HepG2 (cell line): Measurements from ENCODE around the gene TLE5. TPM values are rescaled to one million over a fixed set of nuclear protein-coding genes. Genes with fewer than 3 reads are reported as not detected.

Source experiments
- ATAC-seq: fragments of 200-7000 bp; cut with Tn5 transposase; 3 replicates; pipeline ENCODE4 v1.9.1; 2020; ENCODE audit warnings: mild to moderate bottlenecking, moderate library complexity
- BruUV-seq: library from RNA; stranded (reverse); fragments of 400-500 nt; replicated peaks from 2 replicates; lab custom pipeline; 2021; lab: Mats Ljungman, UMichigan
- CTCF ChIA-PET: fragments of 300-600 bp; formaldehyde crosslinking; extraction: SDS; loops from one replicate; lab custom pipeline; 2021; ENCODE audit warnings: low total read pairs, inconsistent platforms, low intra/inter-chr PET ratio; lab: Yijun Ruan, JAX
- POLR2A ChIA-PET: fragments of 350-600 bp; sonication (Branson Sonifier 250); formaldehyde crosslinking; loops from one replicate; lab custom pipeline; 2020; ENCODE audit warnings: antibody characterized with exemption, inconsistent platforms; lab: Yijun Ruan, JAX
- DNase-seq: peaks from one replicate; pipeline ENCODE4 v3.0.0-alpha.2; 2015; ENCODE audit warnings: low spot score
- FAIRE-seq: peaks from 3 replicates; lab custom pipeline; 2011; peaks lifted over from hg19 to GRCh38; lab: Jason Lieb, UNC
- H2AFZ ChIP-seq: one replicate; pipeline ENCODE4 v1.6.1; 2011; ENCODE audit warnings: low read length, inconsistent platforms
- H3K27ac ChIP-seq: fragments of 300-600 bp; 3 replicates; pipeline ENCODE4 v1.8.0; 2011; ENCODE audit warnings: mixed run types, mild to moderate bottlenecking, mixed read lengths, low read length, inconsistent platforms; ENCODE audit not compliant: insufficient read depth; ENCODE audit errors: extremely low read length
- H3K27me3 ChIP-seq, 2 experiments: fragments of 200-600 bp in 1 of 2; 2 replicates in 1 of 2; 3 replicates in 1 of 2; pipeline versions ENCODE4 v1.6.0 to v1.8.0; 2011; ENCODE audit warnings: low read length in 2 of 2, mild to moderate bottlenecking in 2 of 2, moderate library complexity in 2 of 2, inconsistent platforms in 1 of 2; ENCODE audit not compliant: insufficient read depth in 2 of 2, control insufficient read depth in 1 of 2
- H3K36me3 ChIP-seq, 2 experiments: fragments of 200-600 bp in 1 of 2; replicated peaks in 1 of 2; 2 replicates in 1 of 2; 3 replicates in 1 of 2; pipeline versions ENCODE4 v1.5.1 to v1.8.0; 2011; ENCODE audit warnings: low read length in 2 of 2, inconsistent platforms in 1 of 2; ENCODE audit not compliant: insufficient read depth in 2 of 2, control insufficient read depth in 1 of 2
- H3K4me1 ChIP-seq: 2 replicates; pipeline ENCODE4 v1.5.1; 2012; ENCODE audit warnings: low read length, inconsistent platforms; ENCODE audit not compliant: insufficient read depth
- H3K4me2 ChIP-seq: 2 replicates; pipeline ENCODE4 v1.6.0; 2011; ENCODE audit warnings: low read depth, low read length, inconsistent platforms
- H3K4me3 ChIP-seq, 3 experiments: fragments of 200-600 bp in 1 of 3; sonication (generic), shearing (Covaris generic) in 1 of 3; replicated peaks in 1 of 3; 2 replicates each; pipeline ENCODE4 v1.5.1; 2011 to 2016; ENCODE audit warnings: low read length in 3 of 3, inconsistent platforms in 2 of 3, low read depth in 2 of 3, mild to moderate bottlenecking in 2 of 3, control low read depth in 1 of 3, mixed read lengths in 1 of 3; ENCODE audit not compliant: insufficient read depth in 1 of 3
- H3K79me2 ChIP-seq: one replicate; pipeline ENCODE4 v1.6.1; 2011; ENCODE audit warnings: low read length, inconsistent platforms; ENCODE audit not compliant: insufficient read depth
- H3K9ac ChIP-seq: 2 replicates; pipeline ENCODE4 v1.6.0; 2011; ENCODE audit warnings: mild to moderate bottlenecking, low read depth, low read length, inconsistent platforms; ENCODE audit not compliant: insufficient read depth
- H3K9me3 ChIP-seq: 2 replicates; pipeline ENCODE4 v1.5.1; 2012; ENCODE audit warnings: mild to moderate bottlenecking, low read length
- H4K20me1 ChIP-seq: 2 replicates; pipeline ENCODE4 v1.6.0; 2011; ENCODE audit warnings: inconsistent platforms, mild to moderate bottlenecking, low read length, moderate library complexity; ENCODE audit not compliant: insufficient read depth
- ZFY ChIP-seq: sonication (generic); formaldehyde crosslinking; IDR thresholded peaks from 2 replicates; pipeline ENCODE4 v1.4.0; 2020; ENCODE audit warnings: missing genetic modification reagents
- ZNF274 ChIP-seq: sonication (generic); formaldehyde crosslinking; IDR thresholded peaks from 2 replicates; pipeline ENCODE4 v1.5.1; 2020; ENCODE audit warnings: mild to moderate bottlenecking, missing genetic modification reagents
- WGBS: methylation state at CpG from one replicate; pipeline ENCODE4 v1.1.6; 2017; ENCODE audit warnings: low lambda C conversion rate; 5-methylcytosine and 5-hydroxymethylcytosine counted together
- in situ Hi-C: cut with HindIII; loops from 2 replicates; pipeline ENCODE4 v1.10.0; 2017; ENCODE audit warnings: low pct_unique_long_range_greater_than_20kb; ENCODE audit not compliant: extremely low pct_ligation_motif_present
- intact Hi-C: fragments of 100-400 bp; cut with micrococcal nuclease; formaldehyde crosslinking; loops from one replicate; pipeline ENCODE4 v1.10.0; 2022; ENCODE audit not compliant: unreplicated experiment
- polyA plus RNA-seq, 8 experiments: library from polyadenylated mRNA; depleted of rRNA in 3 of 8; stranded (reverse) in 7 of 8; unstranded in 1 of 8; fragments of >200 nt; fragmentation: Illumina TruSeq in 4 of 8; extraction: Trizol in 4 of 8; gene quantifications; 2 replicates each; pipeline versions ENCODE4 v1.2.1 to v1.2.3, GENCODE V29; 2011 to 2016; ENCODE audit warnings: low read depth in 4 of 8, missing spikeins in 1 of 8, mixed read lengths in 1 of 8; ENCODE audit not compliant: insufficient read depth in 1 of 8
- total RNA-seq, 5 experiments: library from RNA; depleted of rRNA; stranded (reverse); fragments of >200 nt; fragmentation: Illumina TruSeq; extraction: Trizol; gene quantifications; 2 replicates each; pipeline ENCODE4 v1.2.3, GENCODE V29; 2016; ENCODE audit warnings: low read depth in 1 of 5
- TF ChIP-seq, protein P1 (sequence below): sonication (generic); formaldehyde crosslinking; IDR thresholded peaks from 2 replicates; pipeline ENCODE4 v1.4.0; 2020; ENCODE audit warnings: missing genetic modification reagents
- TF ChIP-seq, protein P2 (sequence below): sonication (generic); formaldehyde crosslinking; conservative IDR thresholded peaks from 2 replicates; pipeline ENCODE4 v1.8.1; 2023; ENCODE audit warnings: missing genetic modification reagents
- TF ChIP-seq, protein P3 (sequence below): sonication (generic); formaldehyde crosslinking; IDR thresholded peaks from 2 replicates; pipeline ENCODE4 v1.5.1; 2020; ENCODE audit warnings: mild to moderate bottlenecking, missing genetic modification reagents, moderate library complexity

The TLE5 gene
- total and polyA plus RNA-seq, 2 of the 13 experiments (the other 11 are each of a cell fraction or from before 2014, with no cell fraction given), result 62.8 to 189 TPM

DNA sequence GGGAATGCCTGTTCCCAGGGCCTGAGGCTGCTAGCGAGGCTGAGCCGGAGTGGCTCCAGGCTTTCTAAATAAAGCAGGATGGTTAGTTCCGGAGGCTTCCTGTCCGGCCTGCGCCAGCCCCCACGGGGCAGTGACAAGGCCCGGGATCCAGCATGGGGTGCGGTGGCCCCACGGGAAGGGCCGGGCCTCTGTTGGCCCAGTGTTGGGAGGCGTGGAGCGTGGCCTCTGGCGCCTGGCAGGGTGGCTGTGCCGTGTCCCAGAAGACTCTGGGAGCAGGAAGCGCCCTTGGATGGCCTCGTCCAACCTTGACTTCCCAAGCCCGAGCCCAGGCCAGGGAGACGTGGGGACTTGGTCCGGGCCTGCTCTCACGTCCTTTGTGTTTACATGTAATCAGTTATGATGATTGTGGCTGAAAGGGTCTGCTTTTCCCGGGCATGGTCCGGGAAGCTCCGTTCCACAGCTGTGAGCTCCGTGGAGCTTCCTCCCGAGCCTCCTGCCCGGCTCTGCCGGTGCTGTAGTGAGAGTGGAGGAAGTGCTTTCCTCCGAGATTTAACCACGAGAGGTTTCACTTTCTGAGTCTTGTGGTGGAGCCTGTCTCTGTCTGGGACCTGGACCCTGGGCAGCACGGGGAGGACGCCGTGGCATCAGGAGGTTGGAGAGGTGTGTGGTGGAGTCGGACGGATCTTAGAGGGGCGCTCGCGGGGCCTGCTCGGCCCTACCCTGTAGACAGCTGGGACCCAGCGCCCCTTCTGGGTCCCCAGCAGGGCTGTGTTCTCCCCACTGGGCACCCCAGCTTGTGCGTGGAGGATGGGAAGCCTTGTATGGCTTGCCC lies 36.4 kb upstream of the TLE5 start:
- H3K79me2 ChIP-seq, result peaks cover 79% of the 10 kb centered on the region
- peak overlapping the region; percentile 21 for H3K27ac ChIP-seq
- 79% methylated on average over 18 of the region's 40 CpGs for WGBS
- peak overlapping the region in 1 of 3 experiments; percentile 97; a peak in 1 of 6 replicates for H3K4me3 ChIP-seq
- no TSS peak for BruUV-seq
- no peak for DNase-seq
- no peak for ATAC-seq
- POLR2A ChIA-PET, result interaction anchor here (1.6 to 2.2 kb wide), 3 partner anchors 10 to 148 kb away, joined by 6 to 9 read pairs (median 6); no protein-coding TSS in a partner anchor
- H3K4me2 ChIP-seq, result peak overlapping the region; percentile 97
- H3K4me1 ChIP-seq, result peaks cover 44% of the 10 kb centered on the region
- no peak overlapping the region for H2AFZ ChIP-seq
- H3K36me3 ChIP-seq, result no peaks in the 10 kb centered on the region
- no peaks in the 10 kb centered on the region for H3K9me3 ChIP-seq
- in situ Hi-C loops (no loop called here), intact Hi-C loops (no loop called here)
- CTCF ChIA-PET, result no interaction called here
- peaks cover 30% of the 10 kb centered on the region for H4K20me1 ChIP-seq
- 0 out of 2 replicates have a peak overlapping the region, but pooled peaks have one; percentile 17 for H3K9ac ChIP-seq
- 0 out of 2 replicates have a peak, but pooled peaks have one; percentile 11 for TF ChIP-seq ZFY (CRISPR knock-in tag)
- TF ChIP-seq, protein P1, sequence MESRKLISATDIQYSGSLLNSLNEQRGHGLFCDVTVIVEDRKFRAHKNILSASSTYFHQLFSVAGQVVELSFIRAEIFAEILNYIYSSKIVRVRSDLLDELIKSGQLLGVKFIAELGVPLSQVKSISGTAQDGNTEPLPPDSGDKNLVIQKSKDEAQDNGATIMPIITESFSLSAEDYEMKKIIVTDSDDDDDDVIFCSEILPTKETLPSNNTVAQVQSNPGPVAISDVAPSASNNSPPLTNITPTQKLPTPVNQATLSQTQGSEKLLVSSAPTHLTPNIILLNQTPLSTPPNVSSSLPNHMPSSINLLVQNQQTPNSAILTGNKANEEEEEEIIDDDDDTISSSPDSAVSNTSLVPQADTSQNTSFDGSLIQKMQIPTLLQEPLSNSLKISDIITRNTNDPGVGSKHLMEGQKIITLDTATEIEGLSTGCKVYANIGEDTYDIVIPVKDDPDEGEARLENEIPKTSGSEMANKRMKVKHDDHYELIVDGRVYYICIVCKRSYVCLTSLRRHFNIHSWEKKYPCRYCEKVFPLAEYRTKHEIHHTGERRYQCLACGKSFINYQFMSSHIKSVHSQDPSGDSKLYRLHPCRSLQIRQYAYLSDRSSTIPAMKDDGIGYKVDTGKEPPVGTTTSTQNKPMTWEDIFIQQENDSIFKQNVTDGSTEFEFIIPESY (CRISPR knock-in tag), result peak; percentile 44; the same call in 1 of the 2 replicates
- TF ChIP-seq, protein P2, sequence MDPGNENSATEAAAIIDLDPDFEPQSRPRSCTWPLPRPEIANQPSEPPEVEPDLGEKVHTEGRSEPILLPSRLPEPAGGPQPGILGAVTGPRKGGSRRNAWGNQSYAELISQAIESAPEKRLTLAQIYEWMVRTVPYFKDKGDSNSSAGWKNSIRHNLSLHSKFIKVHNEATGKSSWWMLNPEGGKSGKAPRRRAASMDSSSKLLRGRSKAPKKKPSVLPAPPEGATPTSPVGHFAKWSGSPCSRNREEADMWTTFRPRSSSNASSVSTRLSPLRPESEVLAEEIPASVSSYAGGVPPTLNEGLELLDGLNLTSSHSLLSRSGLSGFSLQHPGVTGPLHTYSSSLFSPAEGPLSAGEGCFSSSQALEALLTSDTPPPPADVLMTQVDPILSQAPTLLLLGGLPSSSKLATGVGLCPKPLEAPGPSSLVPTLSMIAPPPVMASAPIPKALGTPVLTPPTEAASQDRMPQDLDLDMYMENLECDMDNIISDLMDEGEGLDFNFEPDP (CRISPR knock-in tag), result 0 out of 2 replicates have a peak, but pooled peaks have one; percentile 81
- TF ChIP-seq, protein P3, sequence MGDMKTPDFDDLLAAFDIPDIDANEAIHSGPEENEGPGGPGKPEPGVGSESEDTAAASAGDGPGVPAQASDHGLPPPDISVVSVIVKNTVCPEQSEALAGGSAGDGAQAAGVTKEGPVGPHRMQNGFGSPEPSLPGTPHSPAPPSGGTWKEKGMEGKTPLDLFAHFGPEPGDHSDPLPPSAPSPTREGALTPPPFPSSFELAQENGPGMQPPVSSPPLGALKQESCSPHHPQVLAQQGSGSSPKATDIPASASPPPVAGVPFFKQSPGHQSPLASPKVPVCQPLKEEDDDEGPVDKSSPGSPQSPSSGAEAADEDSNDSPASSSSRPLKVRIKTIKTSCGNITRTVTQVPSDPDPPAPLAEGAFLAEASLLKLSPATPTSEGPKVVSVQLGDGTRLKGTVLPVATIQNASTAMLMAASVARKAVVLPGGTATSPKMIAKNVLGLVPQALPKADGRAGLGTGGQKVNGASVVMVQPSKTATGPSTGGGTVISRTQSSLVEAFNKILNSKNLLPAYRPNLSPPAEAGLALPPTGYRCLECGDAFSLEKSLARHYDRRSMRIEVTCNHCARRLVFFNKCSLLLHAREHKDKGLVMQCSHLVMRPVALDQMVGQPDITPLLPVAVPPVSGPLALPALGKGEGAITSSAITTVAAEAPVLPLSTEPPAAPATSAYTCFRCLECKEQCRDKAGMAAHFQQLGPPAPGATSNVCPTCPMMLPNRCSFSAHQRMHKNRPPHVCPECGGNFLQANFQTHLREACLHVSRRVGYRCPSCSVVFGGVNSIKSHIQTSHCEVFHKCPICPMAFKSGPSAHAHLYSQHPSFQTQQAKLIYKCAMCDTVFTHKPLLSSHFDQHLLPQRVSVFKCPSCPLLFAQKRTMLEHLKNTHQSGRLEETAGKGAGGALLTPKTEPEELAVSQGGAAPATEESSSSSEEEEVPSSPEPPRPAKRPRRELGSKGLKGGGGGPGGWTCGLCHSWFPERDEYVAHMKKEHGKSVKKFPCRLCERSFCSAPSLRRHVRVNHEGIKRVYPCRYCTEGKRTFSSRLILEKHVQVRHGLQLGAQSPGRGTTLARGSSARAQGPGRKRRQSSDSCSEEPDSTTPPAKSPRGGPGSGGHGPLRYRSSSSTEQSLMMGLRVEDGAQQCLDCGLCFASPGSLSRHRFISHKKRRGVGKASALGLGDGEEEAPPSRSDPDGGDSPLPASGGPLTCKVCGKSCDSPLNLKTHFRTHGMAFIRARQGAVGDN, result peak; percentile 34; the same call in 1 of the 2 replicates
- no peak for TF ChIP-seq ZNF274
- no peaks in the 10 kb centered on the region for H3K27me3 ChIP-seq
- FAIRE-seq, result no peak
